ENCODE measurements around the gene FHIT. TPM values are rescaled to one million over a fixed set of nuclear protein-coding genes. Genes with fewer than 3 reads are reported as not detected.

FHIT gene
- total and polyA plus RNA-seq, 2 of the 4 experiments (the other 2 are of a cell fraction), result 0.07 TPM; not detected in 1

- CTCF ChIA-PET, result no interaction called here
- POLR2A ChIA-PET (ENCODE audit: unreplicated experiment), result no interaction called here
- ATAC-seq (ENCODE audit: low read depth) (no peak), DNase-seq (no peak)
- no peaks in the 10 kb centered on the region for H3K4me1 ChIP-seq (ENCODE audit: control insufficient read depth, insufficient read depth, low read length)
- no peak overlapping the region for H3K56ac ChIP-seq (ENCODE audit: extremely low read depth, insufficient read depth, low read length)
- no peak overlapping the region for H3K4ac ChIP-seq (ENCODE audit: low read depth, low read length)
- no TSS peak for BruUV-seq (replicated peaks)
- no peaks in the 10 kb centered on the region for H3K36me3 ChIP-seq (ENCODE audit: control insufficient read depth, insufficient read depth, low read length)
- no peak overlapping the region for H3K4me3 ChIP-seq (ENCODE audit: insufficient read depth, low read depth, low read length)
- no peak overlapping the region for H3K18ac ChIP-seq (ENCODE audit: low read depth, low read length)
- no peaks in the 10 kb centered on the region for H3K27me3 ChIP-seq (ENCODE audit: control insufficient read depth, insufficient read depth, low read length)
- H2BK20ac ChIP-seq (ENCODE audit: low read depth, low read length), result no peak overlapping the region
- H2BK5ac ChIP-seq (ENCODE audit: low read depth, low read length, poor library complexity, severe bottlenecking), result no peak overlapping the region
- no peak overlapping the region for H3K9ac ChIP-seq (ENCODE audit: low read depth, low read length)
- no peak overlapping the region for H3K23ac ChIP-seq (ENCODE audit: low read depth, low read length)
- in situ Hi-C loops (cut with MboI; ENCODE audit: low sequenced_read_pairs) (no loop called here), dilution Hi-C loops (cut with HindIII; ENCODE audit: low sequenced_read_pairs, unreplicated experiment) (no loop called here), intact Hi-C loops (cut with micrococcal nuclease) (no loop called here)
- no peak overlapping the region for H2BK120ac ChIP-seq (ENCODE audit: low read depth, low read length)
- H3K9me1 ChIP-seq (ENCODE audit: insufficient read depth, low read length), result no peaks in the 10 kb centered on the region
- H3K9me3 ChIP-seq (ENCODE audit: control insufficient read depth, insufficient read depth, low read length), result no peaks in the 10 kb centered on the region
- H2AK5ac ChIP-seq (ENCODE audit: low read depth, low read length), result no peak overlapping the region
- H4K20me1 ChIP-seq (ENCODE audit: insufficient read depth, low read length), result no peaks in the 10 kb centered on the region
- TF ChIP-seq POLR2A (IDR thresholded peaks at IDR 0.05; ENCODE audit: low read depth, low read length) (no peak), USF2 (IDR thresholded peaks at IDR 0.05; ENCODE audit: low read depth, low read length) (no peak), CHD1 (IDR thresholded peaks at IDR 0.05; ENCODE audit: low read depth, low read length) (no peak), FOS (IDR thresholded peaks at IDR 0.05; ENCODE audit: low read depth, low read length) (no peak), ELK1 (IDR thresholded peaks at IDR 0.05; ENCODE audit: borderline replicate concordance, low read depth, low read length) (no peak), SMC3 (IDR thresholded peaks at IDR 0.05; ENCODE audit: low read depth, low read length) (no peak), NFE2L2 (IDR thresholded peaks at IDR 0.05; ENCODE audit: low read depth, low read length) (no peak), RFX5 (IDR thresholded peaks at IDR 0.05; ENCODE audit: low read depth, low read length) (no peak), MAZ (IDR thresholded peaks at IDR 0.05; ENCODE audit: borderline replicate concordance, low read depth, low read length) (no peak), MAFK (IDR thresholded peaks at IDR 0.05; ENCODE audit: low read depth, low read length) (no peak), RCOR1 (IDR thresholded peaks at IDR 0.05; ENCODE audit: insufficient replicate concordance, low read length) (no peak), MXI1 (IDR thresholded peaks at IDR 0.05; ENCODE audit: borderline replicate concordance, low read depth, low read length) (no peak), BHLHE40 (IDR thresholded peaks at IDR 0.05; ENCODE audit: low read depth, low read length) (no peak), CEBPB (IDR thresholded peaks at IDR 0.05; ENCODE audit: low read depth, low read length) (no peak)
- no peak overlapping the region for H4K91ac ChIP-seq (ENCODE audit: insufficient read depth, low read depth, low read length)
- H4K5ac ChIP-seq (ENCODE audit: low read depth, low read length), result no peak overlapping the region
- no peak overlapping the region for H2AFZ ChIP-seq (replicated peaks; ENCODE audit: low read length, poor library complexity)
- no peak overlapping the region for H3K4me2 ChIP-seq (ENCODE audit: low read depth, low read length)
- H3K79me1 ChIP-seq (ENCODE audit: low read depth in 1 of 2, low read length in 2 of 2), result no peaks in the 10 kb centered on the region
- no peak overlapping the region for H3K14ac ChIP-seq (replicated peaks; ENCODE audit: low read depth, low read length)
- no peak overlapping the region for H2BK15ac ChIP-seq (ENCODE audit: low read depth, low read length)
- no peak overlapping the region for H4K8ac ChIP-seq (ENCODE audit: low read depth in 2 of 2, low read length in 2 of 2)
- H2AK9ac ChIP-seq (replicated peaks; ENCODE audit: low read depth, low read length, poor library complexity), result no peak overlapping the region
- no peak overlapping the region for H3K27ac ChIP-seq (ENCODE audit: insufficient read depth, low read length)
These were observed 1228.1 kb downstream of the FHIT start for GRCh38 chr3:60023189-60023588.
